Mesothelial cell of epicardium (in vitro differentiated cells): Measurements from ENCODE around the gene KLHL11. TPM values are rescaled to one million over a fixed set of nuclear protein-coding genes. Genes with fewer than 3 reads are reported as not detected.
A peak's percentile ranks its signal among the peaks of the same experiment; 100 is the strongest.

Source experiments
- DNase-seq, 2 experiments: peaks; one replicate each; pipeline ENCODE4 v3.0.0; 2021; ENCODE audit warnings: low spot score in 2 of 2; ENCODE audit not compliant: unreplicated experiment in 2 of 2
- H3K27ac Mint-ChIP-seq: 2 replicates; pipeline ENCODE4 v1.8.0; 2021; ENCODE audit warnings: mixed read lengths
- H3K27me3 Mint-ChIP-seq: 2 replicates; pipeline ENCODE4 v1.8.0; 2021; ENCODE audit warnings: low read depth, mixed read lengths
- H3K36me3 Mint-ChIP-seq: 2 replicates; pipeline ENCODE4 v1.8.0; 2021; ENCODE audit warnings: mixed read lengths
- H3K4me1 Mint-ChIP-seq: 2 replicates; pipeline ENCODE4 v1.8.0; 2021; ENCODE audit warnings: mixed read lengths
- H3K4me3 Mint-ChIP-seq: 2 replicates; pipeline ENCODE4 v1.8.0; 2021; ENCODE audit warnings: mild to moderate bottlenecking, moderate library complexity, mixed read lengths
- H3K9me3 Mint-ChIP-seq: 2 replicates; pipeline ENCODE4 v1.8.0; 2021; ENCODE audit warnings: mixed read lengths
- CTCF ChIP-seq: fragments of 200-600 bp; sonication (generic); IDR thresholded peaks from one replicate; pipeline ENCODE4 v1.5.0; 2021; ENCODE audit warnings: antibody characterized with exemption; ENCODE audit not compliant: unreplicated experiment
- total RNA-seq: library from RNA; stranded (reverse); gene quantifications from 3 replicates; pipeline ENCODE4 v1.2.1, GENCODE V29; 2021

KLHL11 gene
- total RNA-seq, 1 donor from 2014 or later: 21.9 TPM

GRCh38 chr17:41821776-41822175 is 43.4 kb downstream of the KLHL11 start:
- H3K4me3 Mint-ChIP-seq: no peak overlapping the region
- peaks cover 14% of the 10 kb centered on the region for H3K36me3 Mint-ChIP-seq
- no peaks in the 10 kb centered on the region for H3K9me3 Mint-ChIP-seq
- peak overlapping the region; percentile 21 for H3K27ac Mint-ChIP-seq
- no peaks in the 10 kb centered on the region for H3K4me1 Mint-ChIP-seq
- no peak for DNase-seq
- no peak for TF ChIP-seq CTCF
- no peaks in the 10 kb centered on the region for H3K27me3 Mint-ChIP-seq

DNA sequence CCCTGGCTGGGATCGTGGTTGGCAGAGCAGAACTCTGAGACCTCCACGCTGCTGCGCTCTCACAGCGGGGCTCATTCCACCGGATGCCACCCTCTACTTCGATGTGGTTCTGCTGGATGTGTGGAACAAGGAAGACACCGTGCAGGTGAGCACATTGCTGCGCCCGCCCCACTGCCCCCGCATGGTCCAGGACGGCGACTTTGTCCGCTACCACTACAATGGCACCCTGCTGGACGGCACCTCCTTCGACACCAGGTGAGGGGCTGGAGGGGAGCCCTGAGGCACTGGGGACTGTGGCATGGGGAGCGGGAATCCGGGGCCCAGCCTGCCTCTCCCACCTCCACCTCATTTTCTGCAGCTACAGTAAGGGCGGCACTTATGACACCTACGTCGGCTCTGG is 47.2 kb downstream of the KLHL11 start:
- Mint-ChIP-seq H3K9me3 (no peaks in the 10 kb centered on the region), H3K27me3 (no peaks in the 10 kb centered on the region), H3K4me3 (no peak overlapping the region), H3K4me1 (peaks cover 14% of the 10 kb centered on the region), H3K36me3 (peaks cover 9% of the 10 kb centered on the region), H3K27ac (peak overlapping the region; percentile 69)
- no peak for TF ChIP-seq CTCF
- no peak for DNase-seq

DNA sequence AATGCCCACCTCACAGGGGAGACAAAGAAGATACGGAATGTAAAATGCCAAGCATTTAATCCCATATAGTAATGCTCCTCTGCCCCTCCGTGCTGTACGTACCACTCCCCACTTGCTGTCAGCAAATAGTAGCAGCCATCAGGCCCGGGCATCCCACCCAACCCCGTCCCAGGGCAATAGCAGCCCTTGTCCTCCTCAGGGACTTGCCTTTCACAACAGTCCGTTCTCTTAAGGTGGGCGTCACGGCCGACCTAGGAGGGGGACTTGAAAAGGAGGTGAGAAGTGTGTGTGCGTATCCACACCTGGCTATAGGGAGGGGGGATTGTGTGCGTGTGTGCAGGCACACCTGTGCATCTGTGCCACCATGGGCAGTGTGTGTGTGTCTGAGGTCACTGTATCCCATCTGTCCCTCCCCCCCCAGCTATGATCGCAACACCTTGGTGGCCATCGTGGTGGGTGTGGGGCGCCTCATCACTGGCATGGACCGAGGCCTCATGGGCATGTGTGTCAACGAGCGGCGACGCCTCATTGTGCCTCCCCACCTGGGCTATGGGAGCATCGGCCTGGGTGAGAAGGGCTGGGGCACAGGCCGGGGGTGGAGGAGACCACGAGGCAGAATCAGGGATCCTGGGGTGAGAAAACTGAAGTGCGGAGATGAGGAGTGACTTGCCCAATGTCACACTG is 48.4 kb downstream of the KLHL11 start:
- Mint-ChIP-seq H3K27me3 (no peaks in the 10 kb centered on the region), H3K4me1 (peaks cover 14% of the 10 kb centered on the region), H3K9me3 (no peaks in the 10 kb centered on the region), H3K4me3 (no peak overlapping the region), H3K36me3 (peaks cover 9% of the 10 kb centered on the region), H3K27ac (no peak overlapping the region)
- no peak for DNase-seq
- no peak for TF ChIP-seq CTCF

GRCh38 chr17:41814195-41814594 is 51.0 kb downstream of the KLHL11 start:
- H3K4me1 Mint-ChIP-seq: peaks cover 29% of the 10 kb centered on the region

GRCh38 chr17:41813699-41814124 is 51.5 kb downstream of the KLHL11 start:
- no peak for DNase-seq
- peaks cover 29% of the 10 kb centered on the region for H3K4me1 Mint-ChIP-seq
- no peaks in the 10 kb centered on the region for H3K27me3 Mint-ChIP-seq
- H3K4me3 Mint-ChIP-seq: peak overlapping the region; percentile 84
- H3K9me3 Mint-ChIP-seq: no peaks in the 10 kb centered on the region
- no peak for TF ChIP-seq CTCF
- peak overlapping the region; percentile 87 for H3K27ac Mint-ChIP-seq
- peaks cover 10% of the 10 kb centered on the region for H3K36me3 Mint-ChIP-seq

More at GRCh38 chr17:41814195-41814594, 51.0 kb downstream of the KLHL11 start:
- Mint-ChIP-seq H3K9me3 (no peaks in the 10 kb centered on the region), H3K27ac (peak overlapping the region; percentile 87), H3K27me3 (no peaks in the 10 kb centered on the region), H3K4me3 (peak overlapping the region; percentile 84), H3K36me3 (peaks cover 9% of the 10 kb centered on the region)
- TF ChIP-seq CTCF: no peak
- DNase-seq: no peak
